SIG-M5 (cell line): ENCODE measurements around the gene RHOJ.

Experiments
- DNase-seq: peaks from one replicate; lab custom pipeline; 2025; lab: John Stamatoyannopoulos, UW

The RHOJ gene

DNA sequence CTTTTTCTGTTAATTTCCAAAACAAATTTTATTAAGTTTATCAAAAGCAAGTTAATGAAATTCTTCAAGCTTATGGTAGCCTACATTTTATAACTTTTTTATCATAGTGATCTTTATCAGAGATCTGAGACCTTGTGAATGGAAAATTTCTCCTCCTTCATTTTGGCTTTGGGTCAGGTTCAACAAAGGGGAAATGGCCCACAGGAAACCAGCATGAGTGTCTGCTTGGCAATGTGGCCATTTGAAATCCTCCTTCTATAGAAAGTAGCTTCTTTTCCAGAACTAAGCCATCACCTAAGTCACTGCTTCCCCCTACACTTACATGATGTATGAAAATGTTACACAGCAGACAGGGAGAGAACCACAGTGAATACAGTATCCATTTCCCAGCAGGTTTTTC lies 1.6 kb downstream of the RHOJ start:
- no peak for DNase-seq

DNA sequence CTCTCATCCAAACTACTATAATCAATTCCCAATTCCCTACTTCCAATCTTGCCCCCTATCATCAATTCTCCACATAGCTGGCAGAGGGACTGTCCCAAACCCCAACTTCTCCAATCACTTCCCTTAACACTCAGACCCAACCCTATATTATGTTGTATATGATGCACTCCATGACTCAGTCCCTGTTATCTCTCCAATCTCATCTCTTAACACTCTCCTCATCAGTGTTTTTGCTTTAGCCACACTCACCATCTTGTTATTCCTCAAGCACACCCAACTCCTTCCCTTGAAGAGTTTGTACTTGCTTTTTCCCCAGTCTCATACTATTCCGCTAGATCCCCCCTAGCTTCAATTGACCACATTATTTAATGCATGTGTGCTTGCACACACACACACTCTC lies 4.9 kb downstream of the RHOJ start:
- no peak for DNase-seq

- no peak for DNase-seq
These were observed 6.6 kb downstream of the RHOJ start for GRCh38 chr14:63210812-63211211.

DNA sequence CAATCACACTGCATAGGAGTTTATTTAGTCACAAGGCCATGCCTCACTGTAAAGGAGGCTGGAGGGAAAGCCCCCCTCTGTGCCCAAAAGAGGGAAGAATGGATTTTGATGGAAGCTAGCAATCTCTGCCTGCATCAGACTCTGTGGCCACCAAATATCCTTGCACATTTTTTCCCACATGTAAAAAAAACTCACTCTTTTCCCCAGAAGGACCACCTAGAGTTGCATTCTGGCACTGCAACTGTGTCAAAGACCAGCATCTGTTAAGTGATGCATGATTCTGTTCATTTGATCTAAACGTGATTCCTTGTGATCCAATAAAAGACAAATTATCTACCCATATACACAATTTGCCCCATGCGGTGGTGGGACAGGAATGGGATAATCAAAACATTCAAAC lies 8.0 kb downstream of the RHOJ start:
- DNase-seq = no peak

DNA sequence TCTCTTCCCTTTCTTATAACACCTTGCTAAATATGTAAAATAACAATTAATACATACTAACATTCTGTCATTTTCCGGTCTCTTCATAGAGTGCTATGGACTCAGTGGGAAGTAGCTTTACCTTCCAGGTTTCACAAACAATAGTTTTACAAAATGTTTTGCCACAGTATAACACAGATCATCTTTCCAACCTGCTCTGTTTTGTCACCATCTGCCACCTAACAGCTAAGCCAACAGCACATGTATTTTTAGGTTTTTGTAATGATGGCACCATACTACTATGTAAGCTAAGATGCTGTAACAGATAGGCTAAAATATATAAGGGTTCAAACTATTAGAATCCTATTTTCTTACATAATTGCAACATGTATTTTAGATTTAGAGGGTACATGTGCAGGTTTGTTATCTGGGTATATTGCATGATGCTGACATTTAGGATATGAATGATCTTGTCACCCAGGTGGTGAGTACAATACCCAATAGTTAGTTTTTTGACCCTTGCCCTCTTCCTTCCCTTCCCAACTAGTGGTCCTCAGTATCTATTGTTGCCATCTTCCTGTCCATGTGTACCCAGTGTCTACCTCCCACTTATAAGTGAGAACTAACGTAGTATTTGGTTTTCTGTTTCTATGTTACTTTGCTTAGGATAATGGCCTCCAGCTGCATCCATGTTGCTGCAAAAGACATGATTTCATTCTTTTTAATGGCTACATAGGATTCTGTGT lies 8.7 kb downstream of the RHOJ start:
- DNase-seq = no peak

GRCh38 chr14:63214417-63215196 lies 10.4 kb downstream of the RHOJ start:
- DNase-seq = no peak

DNA sequence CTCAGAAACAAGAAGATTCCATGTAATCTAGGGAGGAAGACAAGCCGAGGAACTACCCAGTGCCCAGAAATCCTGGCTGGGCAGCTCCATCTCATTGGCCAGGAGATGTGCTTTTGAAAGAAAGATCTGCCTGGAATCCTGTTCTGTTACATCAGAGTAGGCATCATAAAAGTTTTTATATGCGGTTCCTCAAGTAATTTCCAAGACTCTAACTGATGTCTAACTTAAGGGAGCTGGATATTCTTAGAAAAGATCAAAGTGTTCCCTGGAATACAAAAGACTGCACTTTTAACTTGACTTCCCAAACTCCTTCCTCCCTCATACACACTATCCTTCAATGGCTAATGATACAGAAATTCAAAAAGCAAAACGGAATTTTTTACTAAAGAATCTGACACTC lies 16.3 kb downstream of the RHOJ start:
- DNase-seq = no peak

GRCh38 chr14:63223596-63223995 lies 19.4 kb downstream of the RHOJ start:
- DNase-seq = no peak

DNA sequence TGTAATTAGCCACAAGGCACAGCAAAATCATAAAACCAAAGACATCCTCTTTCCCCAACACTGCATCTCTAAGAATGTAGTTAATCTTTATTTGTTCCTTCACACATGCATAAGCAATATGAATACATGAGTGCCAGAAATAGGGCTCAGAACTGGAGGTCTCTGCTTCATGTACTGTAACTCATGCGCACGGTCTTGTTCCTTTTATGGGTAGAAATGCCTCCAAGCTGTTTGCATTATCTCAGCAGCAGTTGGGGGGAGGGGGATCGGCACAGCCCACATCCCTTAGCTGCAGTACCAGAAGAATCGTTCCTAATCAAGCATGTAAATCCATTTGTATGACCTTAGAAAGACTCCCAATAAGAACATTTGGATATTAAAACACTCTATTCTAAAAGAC lies 20.0 kb downstream of the RHOJ start:
- DNase-seq = no peak

GRCh38 chr14:63228217-63228616 lies 24.0 kb downstream of the RHOJ start:
- DNase-seq = no peak

DNA sequence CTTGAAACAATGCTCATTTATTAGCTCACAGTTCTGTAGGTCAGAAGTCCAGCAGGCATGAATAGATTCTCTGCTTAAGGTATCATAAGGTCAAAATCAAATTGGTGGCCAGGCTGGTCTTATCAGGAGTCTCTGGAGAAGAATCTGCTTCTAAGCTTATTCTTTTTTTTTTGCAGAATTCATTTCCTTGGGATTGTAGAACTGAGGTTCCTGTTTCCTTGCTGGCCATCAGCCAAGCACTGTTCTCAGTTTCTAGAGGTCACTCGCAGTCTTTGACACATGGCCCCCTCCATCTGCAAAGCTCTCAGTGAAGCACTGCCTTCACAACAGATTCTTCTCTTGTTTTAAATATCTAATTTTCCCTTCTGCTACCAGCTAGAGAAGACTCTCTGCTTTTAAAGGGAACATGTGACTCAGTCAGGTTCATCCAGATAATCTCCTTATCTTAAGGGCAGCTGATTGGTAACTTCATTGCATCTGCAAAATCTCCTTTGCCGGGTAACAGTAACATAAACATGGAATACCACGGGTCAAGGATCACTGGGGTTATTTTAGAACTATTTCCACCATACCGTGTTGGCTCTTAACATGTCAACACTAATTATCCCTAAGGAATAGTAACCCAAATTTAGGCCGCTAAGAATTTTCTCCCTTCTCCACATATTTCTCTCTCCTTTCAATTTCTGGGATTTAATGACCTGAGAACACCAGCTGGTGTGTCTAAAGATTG lies 25.3 kb downstream of the RHOJ start:
- DNase-seq = no peak

- DNase-seq = no peak
These were observed 27.5 kb downstream of the RHOJ start for GRCh38 chr14:63231766-63232165.

DNA sequence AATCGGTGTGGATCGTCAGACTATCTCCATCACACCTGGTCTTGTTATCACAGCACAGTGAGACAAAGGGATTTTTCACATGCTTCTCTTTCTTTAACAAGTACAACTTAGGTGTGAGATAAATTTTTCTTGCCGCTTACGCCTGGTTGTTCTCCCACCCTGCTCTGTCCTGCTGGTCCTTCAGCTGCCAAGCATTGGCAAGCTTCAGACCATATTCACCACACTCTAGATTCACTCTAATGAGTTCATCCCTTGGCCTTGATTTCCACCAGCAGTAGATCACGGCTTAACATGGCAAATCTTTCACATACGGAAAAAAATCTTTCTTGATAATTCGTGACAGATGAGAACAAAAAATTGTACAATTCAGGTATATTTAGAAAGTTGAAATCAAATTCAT lies 33.5 kb downstream of the RHOJ start:
- DNase-seq = no peak

DNA sequence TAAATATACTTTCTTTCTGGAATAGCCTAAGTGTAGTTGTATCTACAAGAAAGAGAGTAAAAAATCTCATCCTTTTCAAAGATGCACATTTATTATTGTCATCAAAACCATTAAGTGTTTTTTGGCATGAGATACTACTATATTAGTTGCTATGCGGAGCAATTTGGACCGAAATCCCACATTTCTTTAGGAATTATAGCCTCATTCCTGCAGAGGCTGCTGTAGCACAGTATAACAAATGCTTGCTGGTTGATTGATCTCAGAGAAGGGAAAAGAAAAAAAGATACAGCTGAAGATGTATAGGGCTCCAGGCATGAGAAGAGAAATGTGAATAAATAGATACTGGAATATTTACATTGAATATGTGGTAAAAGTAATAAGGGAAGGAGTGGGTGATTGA lies 36.0 kb downstream of the RHOJ start:
- no peak for DNase-seq

- DNase-seq = no peak
These were observed 36.9 kb downstream of the RHOJ start for GRCh38 chr14:63241096-63241495.

DNA sequence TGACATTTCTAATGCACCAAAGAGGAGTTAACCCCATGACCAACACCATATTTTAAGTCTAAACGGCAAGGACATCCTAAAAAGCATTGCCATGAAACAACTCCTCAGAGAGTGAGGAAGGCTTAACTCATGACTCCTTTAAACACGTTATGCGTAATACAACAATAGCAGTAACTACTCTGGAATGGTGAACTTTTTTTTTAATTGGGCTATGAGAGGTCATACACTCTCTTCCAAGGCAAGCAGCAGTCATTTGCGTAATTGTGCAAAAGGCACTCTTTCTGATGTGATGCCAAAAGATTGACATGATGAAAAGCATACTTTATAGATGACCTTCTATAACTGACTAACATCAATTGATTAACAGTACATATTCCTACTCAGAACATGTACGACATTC lies 39.4 kb downstream of the RHOJ start:
- no peak for DNase-seq

GRCh38 chr14:63245893-63246292 lies 41.6 kb downstream of the RHOJ start:
- DNase-seq = no peak

DNA sequence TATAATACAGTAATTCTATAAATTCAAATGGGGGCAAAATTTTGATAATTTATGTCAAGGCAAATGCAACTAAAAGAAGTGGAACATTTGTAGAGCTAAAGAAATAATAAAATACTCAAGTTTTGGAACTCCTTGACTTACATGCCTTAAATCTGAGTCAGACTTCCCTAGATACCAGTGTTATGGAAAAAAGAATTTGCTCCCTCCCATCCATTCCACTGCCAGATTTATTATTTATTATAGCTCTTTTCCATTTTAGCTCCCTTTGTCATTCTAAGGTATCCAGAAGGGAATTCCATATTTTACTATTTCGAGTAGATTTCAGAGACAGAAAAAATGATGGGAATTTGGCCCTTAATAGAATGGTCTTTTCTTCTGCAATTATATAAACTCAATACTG lies 44.0 kb downstream of the RHOJ start:
- DNase-seq = no peak

- DNase-seq = no peak
These were observed 44.8 kb downstream of the RHOJ start for GRCh38 chr14:63249092-63249491.

- no peak for DNase-seq
These were observed 53.1 kb downstream of the RHOJ start for GRCh38 chr14:63257299-63257698.

DNA sequence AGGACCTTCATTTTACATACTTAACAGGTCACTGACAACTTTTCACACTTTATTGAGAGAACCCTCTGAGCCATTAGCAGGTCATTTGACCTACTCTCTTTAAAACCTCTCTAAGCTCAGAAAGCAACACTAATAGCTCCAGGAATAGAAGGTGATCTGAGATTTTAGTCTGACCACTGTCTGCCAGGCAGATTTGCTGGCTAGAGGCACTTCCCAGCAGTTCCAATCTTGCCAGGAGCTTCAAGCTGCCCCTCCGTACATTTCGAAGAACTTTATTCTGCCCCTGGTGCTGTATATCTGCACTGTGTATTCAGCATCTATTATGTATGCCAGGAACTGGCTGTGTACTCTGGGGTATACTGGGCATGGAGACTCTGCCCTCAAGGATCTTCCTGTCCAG lies 58.2 kb downstream of the RHOJ start:
- no peak for DNase-seq

DNA sequence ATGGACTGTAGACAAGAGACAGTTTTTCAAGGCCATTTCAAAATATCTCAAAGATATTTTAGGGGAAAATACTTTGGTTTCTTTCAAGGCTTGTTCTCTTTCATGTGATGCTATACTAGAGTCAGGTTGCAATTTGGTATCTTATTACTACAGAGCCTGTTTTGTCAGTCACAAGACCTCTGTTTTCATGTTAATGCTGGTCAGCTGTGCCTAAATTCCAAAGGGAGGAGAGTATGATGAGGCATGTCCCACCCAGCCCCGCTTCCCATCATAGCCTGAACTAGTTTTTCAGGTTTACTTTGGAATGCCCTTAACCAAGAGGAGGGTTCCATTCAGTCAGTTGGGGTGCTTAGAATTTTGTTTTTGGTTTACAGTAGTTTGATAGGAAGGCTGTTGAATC lies 61.9 kb downstream of the RHOJ start:
- DNase-seq = no peak

- DNase-seq = no peak
These were observed 62.9 kb downstream of the RHOJ start for GRCh38 chr14:63267171-63267570.
